ENCODE results near the gene TMEM187.

DNA sequence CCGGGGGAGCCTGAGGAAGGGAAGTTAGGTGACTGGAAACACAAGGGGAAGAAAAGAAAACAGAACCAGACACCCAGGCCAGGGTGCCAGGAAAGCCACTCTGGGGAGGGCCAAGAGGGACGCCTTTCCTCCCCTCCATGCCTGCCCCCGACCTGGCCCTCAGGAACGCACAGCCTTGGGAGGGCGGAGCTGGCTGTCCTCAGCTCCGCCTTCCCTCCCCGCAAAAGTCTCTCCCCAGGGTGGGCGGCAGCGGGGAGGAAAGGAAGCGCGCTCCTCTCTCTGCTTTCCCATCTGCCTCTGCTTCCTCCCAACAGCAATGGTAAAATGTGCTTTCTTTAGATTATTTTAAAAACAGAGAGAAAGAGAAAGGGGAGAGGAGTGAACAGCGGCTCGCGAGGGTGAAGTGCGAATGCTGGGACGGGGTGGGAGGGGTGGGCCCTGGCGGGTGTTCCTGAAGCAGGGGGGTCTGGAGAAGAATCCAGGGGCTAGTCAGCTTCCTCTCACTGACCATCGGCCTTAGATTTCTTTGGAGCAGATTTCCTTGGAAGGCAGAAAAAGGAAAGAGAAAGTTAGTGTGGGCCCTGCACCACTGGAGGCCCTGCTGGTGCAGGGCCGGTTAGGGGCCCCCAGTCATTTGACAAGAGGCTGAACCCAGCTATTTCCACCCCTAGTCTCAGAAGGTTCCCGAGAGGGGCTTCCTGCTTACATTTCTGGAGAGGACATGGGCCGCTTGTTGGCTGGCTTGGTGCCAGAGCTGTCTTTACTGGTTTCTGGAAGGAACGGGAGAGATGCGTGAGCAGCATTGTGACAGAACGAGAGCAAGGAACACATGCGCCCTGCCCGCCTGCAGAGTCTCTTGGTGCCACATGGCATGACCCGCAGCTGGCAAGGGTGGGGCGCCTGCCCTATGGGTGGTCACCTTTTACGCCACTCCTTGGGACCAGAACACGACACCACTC lies 23.4 kb upstream of the TMEM187 start:
- no peak for TF ChIP-seq EZH2 (IDR thresholded peaks at IDR 0.05; ENCODE audit: insufficient read depth, low read length)
- TF ChIP-seq, protein P1, sequence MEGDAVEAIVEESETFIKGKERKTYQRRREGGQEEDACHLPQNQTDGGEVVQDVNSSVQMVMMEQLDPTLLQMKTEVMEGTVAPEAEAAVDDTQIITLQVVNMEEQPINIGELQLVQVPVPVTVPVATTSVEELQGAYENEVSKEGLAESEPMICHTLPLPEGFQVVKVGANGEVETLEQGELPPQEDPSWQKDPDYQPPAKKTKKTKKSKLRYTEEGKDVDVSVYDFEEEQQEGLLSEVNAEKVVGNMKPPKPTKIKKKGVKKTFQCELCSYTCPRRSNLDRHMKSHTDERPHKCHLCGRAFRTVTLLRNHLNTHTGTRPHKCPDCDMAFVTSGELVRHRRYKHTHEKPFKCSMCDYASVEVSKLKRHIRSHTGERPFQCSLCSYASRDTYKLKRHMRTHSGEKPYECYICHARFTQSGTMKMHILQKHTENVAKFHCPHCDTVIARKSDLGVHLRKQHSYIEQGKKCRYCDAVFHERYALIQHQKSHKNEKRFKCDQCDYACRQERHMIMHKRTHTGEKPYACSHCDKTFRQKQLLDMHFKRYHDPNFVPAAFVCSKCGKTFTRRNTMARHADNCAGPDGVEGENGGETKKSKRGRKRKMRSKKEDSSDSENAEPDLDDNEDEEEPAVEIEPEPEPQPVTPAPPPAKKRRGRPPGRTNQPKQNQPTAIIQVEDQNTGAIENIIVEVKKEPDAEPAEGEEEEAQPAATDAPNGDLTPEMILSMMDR (IDR thresholded peaks at IDR 0.05; ENCODE audit: insufficient read depth, low read depth, low read length) = no peak
